ENCODE measurements around the gene MORC1. TPM values are rescaled to one million over a fixed set of nuclear protein-coding genes. Genes with fewer than 3 reads are reported as not detected.
A peak's percentile ranks its signal among the peaks of the same experiment; 100 is the strongest.

MORC1 gene
- polyA plus RNA-seq, 1 donor (not counting 4 experiments of a cell fraction or from before 2014, with no cell fraction given): not detected

DNA sequence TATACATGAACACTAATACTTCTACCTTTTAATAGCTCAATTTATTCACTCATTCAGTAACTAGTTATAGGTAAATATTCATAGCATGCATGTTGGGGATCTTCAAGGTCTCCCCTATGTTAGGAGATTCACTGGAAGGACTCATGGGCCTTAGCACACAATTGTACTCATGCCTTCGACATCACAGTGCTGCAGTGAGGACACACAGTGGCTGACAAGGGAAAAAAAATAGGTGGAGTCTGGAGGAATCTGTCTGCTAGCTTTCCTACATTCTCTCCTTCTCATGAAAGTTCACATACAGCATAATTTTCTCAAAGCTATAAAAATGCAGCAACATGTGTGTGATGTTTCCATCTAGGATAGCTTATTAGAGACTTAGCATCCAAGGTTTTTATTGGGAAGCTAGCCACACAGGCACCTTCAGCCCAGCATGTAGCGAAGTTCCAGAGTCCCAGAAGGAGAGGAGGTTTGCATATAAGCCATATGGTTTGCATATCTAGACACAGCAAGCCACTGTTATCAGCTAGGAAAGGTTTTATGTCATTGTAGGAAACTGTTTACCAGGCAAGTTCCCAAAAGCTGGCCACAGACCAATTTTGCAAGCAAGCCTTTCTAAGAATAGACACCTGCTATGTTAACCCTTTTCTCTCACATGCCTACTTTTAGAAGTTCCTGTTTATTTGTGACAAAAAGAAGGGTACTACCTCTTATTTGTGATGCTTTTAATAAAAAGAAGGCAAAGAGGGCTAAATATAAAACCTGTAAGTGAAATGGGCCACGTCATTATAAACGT, 46.4 kb downstream of the MORC1 start:
- H3K27me3 ChIP-seq (ENCODE audit: control insufficient read depth, extremely low read depth, insufficient read depth, low read length): no peaks in the 10 kb centered on the region
- DNase-seq (ENCODE audit: low read depth, low spot score): no peak
- dilution Hi-C loops (cut with MboI; ENCODE audit: extremely low pct_ligation_motif_present, low sequenced_read_pairs): no loop called here

DNA sequence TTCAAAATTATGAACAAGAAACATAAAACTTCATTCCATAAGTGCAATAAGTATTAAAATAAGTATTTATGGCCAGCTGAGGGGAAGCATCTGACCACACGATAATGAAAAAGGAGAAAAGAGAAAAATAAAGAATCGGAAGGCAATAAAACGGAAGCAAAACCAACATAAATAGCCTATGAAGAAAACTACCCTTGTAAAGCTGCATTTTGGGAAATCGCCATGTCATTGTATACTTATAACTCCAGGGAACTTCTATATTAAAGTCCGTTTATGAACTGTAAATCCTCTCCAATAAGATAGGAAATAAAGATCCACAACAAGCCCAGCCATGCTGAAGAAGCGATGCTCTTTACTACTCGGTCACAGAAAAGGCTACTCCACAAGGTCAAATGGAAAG, 47.7 kb downstream of the MORC1 start:
- Histone ChIP-seq H3K9me3 (ENCODE audit: control insufficient read depth, low read depth, low read length) (no peaks in the 10 kb centered on the region), H3K27me3 (ENCODE audit: control insufficient read depth, extremely low read depth, insufficient read depth, low read length) (no peaks in the 10 kb centered on the region), H3K9ac (ENCODE audit: control insufficient read depth, extremely low read depth, insufficient read depth, low read length) (no peak overlapping the region), H4K20me1 (ENCODE audit: control insufficient read depth, extremely low read depth, insufficient read depth, low read length) (no peaks in the 10 kb centered on the region), H3K4me1 (ENCODE audit: control insufficient read depth, extremely low read depth, insufficient read depth, low read length) (no peaks in the 10 kb centered on the region), H3K27ac (ENCODE audit: control insufficient read depth, insufficient read depth, low read length) (no peak overlapping the region), H3K36me3 (ENCODE audit: control insufficient read depth in 2 of 2, extremely low read depth in 1 of 2, insufficient read depth in 2 of 2, low read length in 2 of 2) (no peaks in the 10 kb centered on the region), H3K4me2 (ENCODE audit: control insufficient read depth, extremely low read depth, insufficient read depth, low read depth, low read length) (no peak overlapping the region), H3K79me2 (ENCODE audit: control insufficient read depth, insufficient read depth, low read length) (no peaks in the 10 kb centered on the region), H3K9me1 (ENCODE audit: control insufficient read depth, extremely low read depth, insufficient read depth, low read length) (no peaks in the 10 kb centered on the region), H3K4me3 (ENCODE audit: control insufficient read depth in 2 of 3, extremely low read depth in 1 of 3, insufficient read depth in 2 of 3, low read depth in 1 of 3, low read length in 3 of 3) (no peak overlapping the region), H2AFZ (ENCODE audit: control insufficient read depth, low read length) (no peak overlapping the region)
- dilution Hi-C loops (cut with MboI; ENCODE audit: extremely low pct_ligation_motif_present, low sequenced_read_pairs): no loop called here
- TF ChIP-seq EZH2 (IDR thresholded peaks at IDR 0.05; ENCODE audit: low read length): no peak
- TF ChIP-seq, protein P1, sequence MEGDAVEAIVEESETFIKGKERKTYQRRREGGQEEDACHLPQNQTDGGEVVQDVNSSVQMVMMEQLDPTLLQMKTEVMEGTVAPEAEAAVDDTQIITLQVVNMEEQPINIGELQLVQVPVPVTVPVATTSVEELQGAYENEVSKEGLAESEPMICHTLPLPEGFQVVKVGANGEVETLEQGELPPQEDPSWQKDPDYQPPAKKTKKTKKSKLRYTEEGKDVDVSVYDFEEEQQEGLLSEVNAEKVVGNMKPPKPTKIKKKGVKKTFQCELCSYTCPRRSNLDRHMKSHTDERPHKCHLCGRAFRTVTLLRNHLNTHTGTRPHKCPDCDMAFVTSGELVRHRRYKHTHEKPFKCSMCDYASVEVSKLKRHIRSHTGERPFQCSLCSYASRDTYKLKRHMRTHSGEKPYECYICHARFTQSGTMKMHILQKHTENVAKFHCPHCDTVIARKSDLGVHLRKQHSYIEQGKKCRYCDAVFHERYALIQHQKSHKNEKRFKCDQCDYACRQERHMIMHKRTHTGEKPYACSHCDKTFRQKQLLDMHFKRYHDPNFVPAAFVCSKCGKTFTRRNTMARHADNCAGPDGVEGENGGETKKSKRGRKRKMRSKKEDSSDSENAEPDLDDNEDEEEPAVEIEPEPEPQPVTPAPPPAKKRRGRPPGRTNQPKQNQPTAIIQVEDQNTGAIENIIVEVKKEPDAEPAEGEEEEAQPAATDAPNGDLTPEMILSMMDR (optimal IDR thresholded peaks at IDR 0.05 in 1 of 3, IDR thresholded peaks at IDR 0.05 in 1 of 3, conservative IDR thresholded peaks at IDR 0.05 in 1 of 3; ENCODE audit: extremely low read depth in 1 of 3, insufficient read depth in 2 of 3, low read length in 3 of 3): no peak
- DNase-seq (ENCODE audit: low read depth, low spot score): no peak
- FAIRE-seq: no peak

More for the DNA sequence above, 46.4 kb downstream of the MORC1 start:
- Histone ChIP-seq H3K4me1 (ENCODE audit: control insufficient read depth, extremely low read depth, insufficient read depth, low read length) (no peaks in the 10 kb centered on the region), H2AFZ (ENCODE audit: control insufficient read depth, low read length) (no peak overlapping the region), H3K9me1 (ENCODE audit: control insufficient read depth, extremely low read depth, insufficient read depth, low read length) (no peaks in the 10 kb centered on the region), H3K9me3 (ENCODE audit: control insufficient read depth, low read depth, low read length) (no peaks in the 10 kb centered on the region), H4K20me1 (ENCODE audit: control insufficient read depth, extremely low read depth, insufficient read depth, low read length) (no peaks in the 10 kb centered on the region), H3K9ac (ENCODE audit: control insufficient read depth, extremely low read depth, insufficient read depth, low read length) (no peak overlapping the region), H3K79me2 (ENCODE audit: control insufficient read depth, insufficient read depth, low read length) (no peaks in the 10 kb centered on the region), H3K36me3 (ENCODE audit: control insufficient read depth in 2 of 2, extremely low read depth in 1 of 2, insufficient read depth in 2 of 2, low read length in 2 of 2) (no peaks in the 10 kb centered on the region), H3K4me2 (ENCODE audit: control insufficient read depth, extremely low read depth, insufficient read depth, low read depth, low read length) (no peak overlapping the region), H3K27ac (ENCODE audit: control insufficient read depth, insufficient read depth, low read length) (no peak overlapping the region), H3K4me3 (ENCODE audit: control insufficient read depth in 2 of 3, extremely low read depth in 1 of 3, insufficient read depth in 2 of 3, low read depth in 1 of 3, low read length in 3 of 3) (no peak overlapping the region)
- no peak for FAIRE-seq
- no peak for TF ChIP-seq EZH2 (IDR thresholded peaks at IDR 0.05; ENCODE audit: low read length)
- TF ChIP-seq, protein P1 (optimal IDR thresholded peaks at IDR 0.05 in 1 of 3, IDR thresholded peaks at IDR 0.05 in 1 of 3, conservative IDR thresholded peaks at IDR 0.05 in 1 of 3; ENCODE audit: extremely low read depth in 1 of 3, insufficient read depth in 2 of 3, low read length in 3 of 3): peak in 1 of 3 experiments; percentile 23
